ENCODE results near the gene MRPL34.
"Not testable (repeated sequence)": the region's sequence is repeated elsewhere in the genome, so short reads cannot be mapped to it uniquely, and the experiment has no call there.

The MRPL34 gene

DNA sequence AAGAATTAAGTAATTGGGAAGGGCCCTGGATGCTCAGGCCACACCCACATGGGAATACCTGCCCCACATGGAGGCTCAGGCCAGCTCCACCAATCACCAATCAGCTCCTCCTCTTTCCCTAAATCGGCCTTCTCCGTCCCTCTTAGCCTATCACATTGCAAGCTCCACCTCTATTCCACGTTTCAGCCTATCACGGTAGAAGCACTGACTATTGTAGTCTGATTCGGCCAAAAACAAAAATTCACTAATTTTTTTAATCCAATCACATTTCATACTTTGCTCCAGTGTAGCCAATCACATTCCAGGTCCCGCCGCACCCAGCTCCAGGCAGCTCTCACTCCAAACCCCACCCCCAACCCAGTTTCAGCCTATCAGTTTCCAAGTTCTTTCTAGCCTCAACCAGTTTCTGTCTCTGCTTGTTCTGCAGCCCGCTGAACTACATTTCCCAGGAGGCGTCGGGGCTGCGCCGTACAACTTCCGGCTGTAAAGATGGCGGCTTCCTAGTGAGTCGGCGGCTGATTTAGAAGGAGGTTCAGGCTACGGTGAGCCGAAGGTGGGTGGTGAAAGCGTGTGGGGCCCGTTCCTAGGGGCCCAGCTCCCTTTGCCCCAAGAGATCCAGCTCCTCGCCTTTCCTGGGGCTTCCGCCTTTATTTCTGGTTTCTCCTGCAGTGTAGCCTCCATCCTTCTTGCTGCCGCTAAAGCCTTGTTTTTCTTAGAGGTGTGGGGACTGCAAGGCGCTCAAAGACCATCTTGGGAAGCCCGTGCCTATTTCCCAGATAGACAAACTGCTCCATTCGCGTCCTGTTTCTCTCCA is 38.5 kb upstream of the MRPL34 start, which contains the start of gene BABAM1:
Gene BABAM1, plus strand, starts transcription at position 469 of the 814 bp plus-strand sequence. CDS start 1,364 bp downstream, outside the sequence.
- peak within 1 kb of the TSS; percentile 82 for H3K27ac ChIP-seq (ENCODE audit: low read depth, low read length)
- no peaks in the 10 kb centered on the region for H3K27me3 ChIP-seq (ENCODE audit: control insufficient read depth, insufficient read depth, low read length)
- H3K4me1 ChIP-seq (ENCODE audit: control insufficient read depth, insufficient read depth, low read length) = peaks cover 6% of the 10 kb centered on the region; the same call in 1 of the 2 replicates
- H3K9ac ChIP-seq (ENCODE audit: low read depth, low read length) = peak within 1 kb of the TSS; percentile 86
- H3K4me3 ChIP-seq (ENCODE audit: low read depth, low read length) = peak within 1 kb of the TSS; percentile 95
- H3K9me3 ChIP-seq (ENCODE audit: control insufficient read depth, insufficient read depth, low read length) = no peaks in the 10 kb centered on the region
- H3K36me3 ChIP-seq (ENCODE audit: control insufficient read depth, insufficient read depth, low read length) = peaks cover 28% of the 10 kb centered on the region

GRCh38 chr19:17268754-17269153 is 36.9 kb upstream of the MRPL34 start:
- no peaks in the 10 kb centered on the region for H3K27me3 ChIP-seq (ENCODE audit: control insufficient read depth, insufficient read depth, low read length)
- H3K9ac ChIP-seq (ENCODE audit: low read depth, low read length) = no peak overlapping the region
- H3K9me3 ChIP-seq (ENCODE audit: control insufficient read depth, insufficient read depth, low read length) = no peaks in the 10 kb centered on the region
- no peak overlapping the region for H3K4me3 ChIP-seq (ENCODE audit: low read depth, low read length)
- no peak overlapping the region for H3K27ac ChIP-seq (ENCODE audit: low read depth, low read length)
- H3K4me1 ChIP-seq (ENCODE audit: control insufficient read depth, insufficient read depth, low read length) = peaks cover 6% of the 10 kb centered on the region; the same call in 1 of the 2 replicates
- H3K36me3 ChIP-seq (ENCODE audit: control insufficient read depth, insufficient read depth, low read length) = peaks cover 37% of the 10 kb centered on the region

GRCh38 chr19:17274892-17275291 is 30.8 kb upstream of the MRPL34 start:
- H3K36me3 ChIP-seq (ENCODE audit: control insufficient read depth, insufficient read depth, low read length) = peaks cover 81% of the 10 kb centered on the region
- not testable (repeated sequence) for H3K27ac ChIP-seq (ENCODE audit: low read depth, low read length); H3K27me3 ChIP-seq (ENCODE audit: control insufficient read depth, insufficient read depth, low read length); H3K4me1 ChIP-seq (ENCODE audit: control insufficient read depth, insufficient read depth, low read length); H3K9me3 ChIP-seq (ENCODE audit: control insufficient read depth, insufficient read depth, low read length); H3K4me3 ChIP-seq (ENCODE audit: low read depth, low read length); H3K9ac ChIP-seq (ENCODE audit: low read depth, low read length)

DNA sequence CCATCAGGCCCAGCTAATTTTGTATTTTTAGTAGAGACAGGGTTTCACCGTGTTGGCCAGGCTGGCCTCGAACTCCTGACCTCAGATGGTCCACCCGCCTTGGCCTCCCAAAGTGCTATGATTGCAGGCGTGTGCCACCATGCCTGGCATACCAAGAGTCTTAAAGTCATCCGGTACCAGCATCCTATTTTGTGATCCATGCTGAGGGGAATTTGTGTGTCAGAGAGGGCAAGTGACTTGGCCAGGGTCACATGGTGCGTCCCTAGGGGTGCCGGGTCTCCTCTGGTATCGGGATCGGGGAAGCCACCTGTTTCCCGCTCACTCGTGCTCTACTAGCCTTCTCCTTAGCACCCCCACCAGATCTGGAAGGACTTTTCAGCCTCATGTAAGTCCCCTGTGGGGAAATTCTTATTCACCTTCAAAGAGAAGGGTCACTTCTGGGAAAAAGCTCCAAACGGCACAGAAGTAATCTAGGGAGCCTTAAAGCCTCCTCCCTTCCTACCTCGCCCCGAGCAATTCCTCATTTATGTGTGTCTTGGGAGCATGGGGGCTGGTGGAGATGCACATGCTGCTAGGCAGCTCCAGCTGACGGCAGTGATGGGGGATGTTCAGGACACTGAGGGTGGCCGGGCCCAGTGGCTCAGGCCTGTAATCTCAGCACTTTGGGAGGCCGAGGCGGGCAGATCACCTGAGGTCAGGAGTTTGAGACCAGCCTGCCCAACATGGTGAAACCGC is 30.1 kb upstream of the MRPL34 start:
- H3K9ac ChIP-seq (ENCODE audit: low read depth, low read length) = no peak overlapping the region
- no peak overlapping the region for H3K27ac ChIP-seq (ENCODE audit: low read depth, low read length)
- H3K36me3 ChIP-seq (ENCODE audit: control insufficient read depth, insufficient read depth, low read length) = peaks cover 76% of the 10 kb centered on the region
- H3K27me3 ChIP-seq (ENCODE audit: control insufficient read depth, insufficient read depth, low read length) = no peaks in the 10 kb centered on the region
- no peaks in the 10 kb centered on the region for H3K9me3 ChIP-seq (ENCODE audit: control insufficient read depth, insufficient read depth, low read length)
- H3K4me1 ChIP-seq (ENCODE audit: control insufficient read depth, insufficient read depth, low read length) = no peaks in the 10 kb centered on the region
- H3K4me3 ChIP-seq (ENCODE audit: low read depth, low read length) = no peak overlapping the region

- Histone ChIP-seq H3K4me3 (ENCODE audit: low read depth, low read length) (no peak overlapping the region), H3K9me3 (ENCODE audit: control insufficient read depth, insufficient read depth, low read length) (no peaks in the 10 kb centered on the region), H3K9ac (ENCODE audit: low read depth, low read length) (no peak overlapping the region), H3K4me1 (ENCODE audit: control insufficient read depth, insufficient read depth, low read length) (no peaks in the 10 kb centered on the region), H3K36me3 (ENCODE audit: control insufficient read depth, insufficient read depth, low read length) (peaks cover 55% of the 10 kb centered on the region), H3K27ac (ENCODE audit: low read depth, low read length) (no peak overlapping the region), H3K27me3 (ENCODE audit: control insufficient read depth, insufficient read depth, low read length) (peaks cover 9% of the 10 kb centered on the region; the same call in 1 of the 2 replicates)
Observed at GRCh38 chr19:17279436-17279835, 26.2 kb upstream of the MRPL34 start.

DNA sequence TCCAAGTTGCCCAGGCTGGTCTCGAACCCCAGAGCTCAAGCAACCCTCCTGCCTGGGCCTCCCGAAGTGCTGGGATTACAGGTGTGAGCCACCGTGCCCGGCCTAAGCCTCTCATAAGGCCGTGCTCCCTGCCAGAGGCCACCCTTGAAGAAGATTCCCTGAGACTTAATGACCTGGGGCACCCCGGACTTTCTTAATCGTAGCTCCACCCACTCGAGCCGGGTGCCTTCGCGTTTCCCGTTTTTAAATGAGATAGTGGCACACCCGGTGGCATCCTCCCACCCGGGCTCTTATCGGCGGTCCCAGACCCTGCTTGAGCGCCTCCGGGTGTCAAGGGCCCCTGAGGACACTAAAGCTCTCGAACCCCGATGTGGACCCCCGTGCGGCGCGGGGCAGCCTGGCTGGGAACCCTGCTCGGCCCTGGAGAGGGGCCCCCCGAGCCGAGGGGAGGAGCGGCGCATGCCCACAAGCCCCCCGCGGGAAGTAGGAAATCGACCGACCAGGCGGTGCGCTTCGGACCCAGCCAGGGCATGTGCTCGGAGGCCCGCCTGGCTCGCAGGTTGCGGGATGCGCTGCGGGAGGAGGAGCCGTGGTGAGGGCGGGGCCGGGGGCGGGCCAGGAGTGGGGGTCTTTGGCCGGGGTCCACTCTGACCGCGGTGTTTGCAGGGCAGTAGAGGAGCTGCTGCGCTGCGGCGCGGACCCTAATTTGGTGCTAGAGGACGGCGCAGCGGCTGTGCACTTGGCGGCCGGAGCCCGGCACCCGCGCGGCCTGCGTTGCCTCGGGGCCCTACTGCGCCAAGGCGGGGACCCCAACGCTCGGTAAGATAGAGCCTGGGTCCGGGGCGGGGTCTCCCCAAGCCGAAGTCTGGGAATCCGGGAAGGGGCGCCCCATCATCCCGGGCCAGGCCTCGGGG is 24.0 kb upstream of the MRPL34 start, which contains the start of gene ANKLE1:
Gene ANKLE1, plus strand, starts transcription at position 511 of the 914 bp plus-strand sequence. Its CDS starts 20 bp downstream, at position 531.
- H3K9me3 ChIP-seq (ENCODE audit: control insufficient read depth, insufficient read depth, low read length) = no peaks in the 10 kb centered on the region
- no peak within 1 kb of the TSS; the same call in 1 of the 2 replicates for H3K9ac ChIP-seq (ENCODE audit: low read depth, low read length)
- H3K4me3 ChIP-seq (ENCODE audit: low read depth, low read length) = peak within 1 kb of the TSS; percentile 63
- H3K27ac ChIP-seq (ENCODE audit: low read depth, low read length) = no peak within 1 kb of the TSS
- H3K36me3 ChIP-seq (ENCODE audit: control insufficient read depth, insufficient read depth, low read length) = peaks cover 46% of the 10 kb centered on the region
- peaks cover 9% of the 10 kb centered on the region; the same call in 1 of the 2 replicates for H3K27me3 ChIP-seq (ENCODE audit: control insufficient read depth, insufficient read depth, low read length)
- H3K4me1 ChIP-seq (ENCODE audit: control insufficient read depth, insufficient read depth, low read length) = no peaks in the 10 kb centered on the region

DNA sequence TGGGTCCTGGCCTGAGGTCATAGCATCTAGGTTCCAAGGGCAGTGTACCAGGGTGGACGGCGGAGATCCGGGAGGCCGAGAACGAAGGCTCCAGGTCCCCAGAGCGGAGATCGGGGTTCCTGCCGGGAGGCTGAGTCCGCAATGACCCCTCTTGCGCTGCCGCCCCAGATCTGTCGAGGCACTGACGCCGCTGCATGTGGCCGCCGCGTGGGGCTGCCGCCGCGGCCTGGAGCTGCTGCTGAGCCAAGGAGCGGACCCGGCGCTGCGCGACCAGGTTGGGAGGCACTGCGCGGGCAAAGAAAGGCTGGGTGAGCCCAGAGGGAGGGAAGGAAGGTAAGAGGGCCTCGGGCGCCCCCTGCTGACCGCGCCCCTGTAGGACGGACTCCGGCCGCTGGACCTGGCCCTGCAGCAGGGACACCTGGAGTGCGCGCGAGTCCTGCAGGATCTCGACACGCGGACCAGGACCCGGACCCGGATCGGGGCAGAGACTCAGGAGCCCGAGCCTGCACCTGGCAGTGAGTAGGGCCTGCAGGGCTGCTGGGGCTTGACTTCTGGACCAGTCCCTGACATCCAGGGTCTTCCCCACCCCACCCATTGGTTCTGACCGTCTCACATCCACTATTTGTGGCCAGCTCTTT is 23.1 kb upstream of the MRPL34 start:
- H3K27ac ChIP-seq (ENCODE audit: low read depth, low read length) = no peak overlapping the region
- no peak overlapping the region; the same call in 1 of the 2 replicates for H3K9ac ChIP-seq (ENCODE audit: low read depth, low read length)
- H3K27me3 ChIP-seq (ENCODE audit: control insufficient read depth, insufficient read depth, low read length) = peaks cover 9% of the 10 kb centered on the region; the same call in 1 of the 2 replicates
- no peaks in the 10 kb centered on the region for H3K9me3 ChIP-seq (ENCODE audit: control insufficient read depth, insufficient read depth, low read length)
- H3K4me1 ChIP-seq (ENCODE audit: control insufficient read depth, insufficient read depth, low read length) = no peaks in the 10 kb centered on the region
- peak overlapping the region; percentile 63 for H3K4me3 ChIP-seq (ENCODE audit: low read depth, low read length)
- peaks cover 39% of the 10 kb centered on the region for H3K36me3 ChIP-seq (ENCODE audit: control insufficient read depth, insufficient read depth, low read length)

DNA sequence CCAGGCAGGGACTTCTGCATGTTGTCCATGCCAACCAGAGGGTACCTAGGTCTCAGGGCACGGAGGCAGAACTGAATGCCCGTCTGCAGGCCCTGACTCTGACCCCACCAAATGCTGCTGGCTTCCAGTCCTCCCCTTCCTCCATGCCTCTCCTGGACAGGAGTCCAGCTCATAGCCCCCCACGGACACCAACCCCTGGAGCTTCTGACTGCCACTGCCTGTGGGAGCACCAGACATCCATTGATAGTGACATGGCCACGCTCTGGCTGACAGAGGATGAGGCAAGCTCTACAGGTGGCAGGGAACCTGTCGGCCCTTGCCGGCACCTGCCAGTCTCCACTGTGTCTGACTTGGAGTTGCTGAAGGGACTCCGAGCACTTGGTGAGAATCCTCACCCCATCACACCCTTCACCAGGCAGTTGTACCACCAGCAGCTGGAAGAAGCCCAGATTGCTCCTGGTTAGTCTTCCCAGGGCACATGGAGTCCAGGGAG is 22.1 kb upstream of the MRPL34 start:
- H3K9me3 ChIP-seq (ENCODE audit: control insufficient read depth, insufficient read depth, low read length) = no peaks in the 10 kb centered on the region
- no peak overlapping the region for H3K9ac ChIP-seq (ENCODE audit: low read depth, low read length)
- H3K36me3 ChIP-seq (ENCODE audit: control insufficient read depth, insufficient read depth, low read length) = peaks cover 35% of the 10 kb centered on the region
- H3K4me3 ChIP-seq (ENCODE audit: low read depth, low read length) = no peak overlapping the region
- H3K27me3 ChIP-seq (ENCODE audit: control insufficient read depth, insufficient read depth, low read length) = peaks cover 9% of the 10 kb centered on the region; the same call in 1 of the 2 replicates
- H3K27ac ChIP-seq (ENCODE audit: low read depth, low read length) = no peak overlapping the region
- no peaks in the 10 kb centered on the region for H3K4me1 ChIP-seq (ENCODE audit: control insufficient read depth, insufficient read depth, low read length)

GRCh38 chr19:17285415-17286135 is 20.1 kb upstream of the MRPL34 start:
- Histone ChIP-seq H3K9ac (ENCODE audit: low read depth, low read length) (no peak overlapping the region), H3K4me1 (ENCODE audit: control insufficient read depth, insufficient read depth, low read length) (no peaks in the 10 kb centered on the region), H3K36me3 (ENCODE audit: control insufficient read depth, insufficient read depth, low read length) (peaks cover 24% of the 10 kb centered on the region), H3K9me3 (ENCODE audit: control insufficient read depth, insufficient read depth, low read length) (no peaks in the 10 kb centered on the region), H3K27me3 (ENCODE audit: control insufficient read depth, insufficient read depth, low read length) (peaks cover 9% of the 10 kb centered on the region; the same call in 1 of the 2 replicates), H3K4me3 (ENCODE audit: low read depth, low read length) (no peak overlapping the region), H3K27ac (ENCODE audit: low read depth, low read length) (no peak overlapping the region)
